H1 (cell line): ENCODE measurements around the gene MAFG. TPM values are rescaled to one million over a fixed set of nuclear protein-coding genes. Genes with fewer than 3 reads are reported as not detected.

Experiments used
- CTCF ChIA-PET: fragments of 300-600 bp; sonication (Branson Sonifier 250); formaldehyde crosslinking; loops from one replicate; lab custom pipeline; 2021; ENCODE audit not compliant: partially characterized antibody; lab: Charles Lee
- POLR2A ChIA-PET: fragments of 300-600 bp; sonication (Branson Sonifier 250); formaldehyde crosslinking; loops from one replicate; lab custom pipeline; 2021; ENCODE audit warnings: inconsistent platforms; ENCODE audit not compliant: partially characterized antibody; lab: Charles Lee
- DNase-seq, 2 experiments: peaks; one replicate each; pipeline versions ENCODE4 v3.0.0 to v3.0.0-alpha.2; 2010 to 2022; ENCODE audit warnings: low spot score in 2 of 2, low read depth in 1 of 2, mixed read lengths in 1 of 2
- FAIRE-seq: peaks from 2 replicates; lab custom pipeline; 2011; peaks lifted over from hg19 to GRCh38; lab: Jason Lieb, UNC
- H2AFZ ChIP-seq: 2 replicates; pipeline ENCODE4 v1.8.1; 2012; ENCODE audit warnings: low read length, inconsistent platforms
- H2AK5ac ChIP-seq: 2 replicates; pipeline ENCODE4 v1.6.1; 2013; ENCODE audit warnings: low read depth, low read length
- H2BK120ac ChIP-seq: replicated peaks from 2 replicates; pipeline ENCODE3; 2013; ENCODE audit warnings: low read depth, low read length, inconsistent platforms
- H2BK12ac ChIP-seq: 2 replicates; pipeline ENCODE4 v1.6.1; 2013; ENCODE audit warnings: low read depth, low read length
- H2BK15ac ChIP-seq: 2 replicates; pipeline ENCODE4 v1.6.1; 2013; ENCODE audit warnings: low read length
- H2BK20ac ChIP-seq: 2 replicates; pipeline ENCODE4 v1.6.1; 2013; ENCODE audit warnings: low read length
- H2BK5ac ChIP-seq: 2 replicates; pipeline ENCODE4 v1.6.1; 2013; ENCODE audit warnings: low read depth, low read length
- H3K14ac ChIP-seq: 2 replicates; pipeline ENCODE4 v1.6.1; 2013; ENCODE audit warnings: inconsistent platforms; ENCODE audit not compliant: insufficient read length
- H3K18ac ChIP-seq: 2 replicates; pipeline ENCODE4 v1.6.1; 2013; ENCODE audit warnings: low read length; ENCODE audit errors: extremely low read depth
- H3K23ac ChIP-seq: 2 replicates; pipeline ENCODE4 v1.6.1; 2013; ENCODE audit warnings: inconsistent platforms; ENCODE audit not compliant: insufficient read length
- H3K23me2 ChIP-seq: 2 replicates; pipeline ENCODE4 v1.6.1; 2013; ENCODE audit warnings: low read depth, low read length
- H3K27ac ChIP-seq: 2 replicates; pipeline ENCODE4 v1.6.1; 2011; ENCODE audit warnings: low read depth, low read length, inconsistent platforms
- H3K27me3 ChIP-seq, 4 experiments: replicated peaks in 1 of 4; 1 replicate in 1 of 4; 2 replicates in 3 of 4; pipeline versions ENCODE4 v1.6.1 to v1.8.1; 2011 to 2013; ENCODE audit warnings: low read length in 3 of 4, mild to moderate bottlenecking in 3 of 4, inconsistent platforms in 2 of 4, mixed read lengths in 2 of 4, moderate library complexity in 1 of 4; ENCODE audit not compliant: control insufficient read depth in 3 of 4, insufficient read depth in 3 of 4; ENCODE audit errors: extremely low read depth in 1 of 4
- H3K36me3 ChIP-seq, 4 experiments: 2 replicates each; pipeline versions ENCODE4 v1.6.1 to v1.8.1; 2011 to 2013; ENCODE audit warnings: mild to moderate bottlenecking in 4 of 4, low read length in 3 of 4, moderate library complexity in 2 of 4, control low read depth in 1 of 4, inconsistent platforms in 1 of 4; ENCODE audit not compliant: insufficient read depth in 4 of 4, control insufficient read depth in 2 of 4
- H3K4ac ChIP-seq: replicated peaks from 2 replicates; pipeline ENCODE3; 2013; ENCODE audit warnings: low read length, low read depth, mixed read lengths, inconsistent platforms; ENCODE audit not compliant: insufficient read length
- H3K4me1 ChIP-seq, 4 experiments: replicated peaks in 1 of 4; 1 replicate in 1 of 4; 2 replicates in 3 of 4; pipeline versions ENCODE4 v1.6.1 to v1.8.1; 2011 to 2013; ENCODE audit warnings: low read length in 3 of 4, inconsistent platforms in 2 of 4, mixed read lengths in 1 of 4; ENCODE audit not compliant: insufficient read depth in 4 of 4, control insufficient read depth in 3 of 4
- H3K4me2 ChIP-seq, 2 experiments: 2 replicates each; pipeline versions ENCODE4 v1.6.1 to v1.8.1; 2011 to 2013; ENCODE audit warnings: low read depth in 2 of 2, low read length in 2 of 2, control low read depth in 1 of 2, inconsistent platforms in 1 of 2, mild to moderate bottlenecking in 1 of 2; ENCODE audit not compliant: insufficient read depth in 1 of 2
- H3K4me3 ChIP-seq, 4 experiments: fragments of 200-600, 300-600 bp in 1 of 4; sonication (generic), shearing (Covaris generic), sonication (Bioruptor Twin) in 1 of 4; 2 replicates each; pipeline versions ENCODE4 v1.5.1 to v1.8.1; 2011 to 2016; ENCODE audit warnings: low read length in 4 of 4, low read depth in 3 of 4, control low read depth in 2 of 4, inconsistent platforms in 2 of 4, mild to moderate bottlenecking in 2 of 4, mixed read lengths in 1 of 4, moderate library complexity in 1 of 4; ENCODE audit not compliant: insufficient read depth in 2 of 4; ENCODE audit errors: extremely low read depth in 1 of 4
- H3K56ac ChIP-seq: replicated peaks from 2 replicates; pipeline ENCODE3; 2013; ENCODE audit warnings: low read depth, mild to moderate bottlenecking, mixed read lengths, low read length, inconsistent platforms; ENCODE audit not compliant: insufficient read length
- H3K79me1 ChIP-seq: 2 replicates; pipeline ENCODE4 v1.6.1; 2013; ENCODE audit warnings: low read depth, low read length, control low read depth
- H3K79me2 ChIP-seq, 2 experiments: 2 replicates each; pipeline versions ENCODE4 v1.6.1 to v1.8.1; 2012 to 2013; ENCODE audit warnings: low read length in 2 of 2, mild to moderate bottlenecking in 2 of 2, inconsistent platforms in 1 of 2; ENCODE audit not compliant: insufficient read depth in 2 of 2, control insufficient read depth in 1 of 2
- H3K9ac ChIP-seq, 4 experiments: replicated peaks in 1 of 4; 1 replicate in 1 of 4; 2 replicates in 3 of 4; pipeline versions ENCODE4 v1.6.1 to v1.8.1; 2011 to 2013; ENCODE audit warnings: low read depth in 3 of 4, low read length in 3 of 4, control low read depth in 2 of 4, mild to moderate bottlenecking in 2 of 4, moderate library complexity in 2 of 4, inconsistent platforms in 1 of 4; ENCODE audit errors: extremely low read depth in 1 of 4
- H3K9me3 ChIP-seq, 2 experiments: 2 replicates each; pipeline versions ENCODE4 v1.6.1 to v1.8.1; 2012 to 2013; ENCODE audit warnings: mild to moderate bottlenecking in 2 of 2, moderate library complexity in 2 of 2, control low read depth in 1 of 2, inconsistent platforms in 1 of 2, low read depth in 1 of 2, low read length in 1 of 2, mixed read lengths in 1 of 2; ENCODE audit not compliant: insufficient read depth in 2 of 2
- H4K20me1 ChIP-seq, 2 experiments: replicated peaks in 1 of 2; 2 replicates each; pipeline versions ENCODE3 to v1.8.1; 2011 to 2013; ENCODE audit warnings: inconsistent platforms in 2 of 2, low read length in 2 of 2, mild to moderate bottlenecking in 1 of 2; ENCODE audit not compliant: insufficient read depth in 2 of 2, control insufficient read depth in 1 of 2
- H4K5ac ChIP-seq: 2 replicates; pipeline ENCODE4 v1.6.1; 2013; ENCODE audit warnings: low read length, low read depth, mixed read lengths, inconsistent platforms; ENCODE audit not compliant: insufficient read length
- H4K8ac ChIP-seq: 2 replicates; pipeline ENCODE4 v1.8.0; 2013; ENCODE audit warnings: mild to moderate bottlenecking, moderate library complexity, low read length, inconsistent platforms; ENCODE audit not compliant: insufficient read depth; ENCODE audit errors: extremely low read depth
- H4K91ac ChIP-seq: replicated peaks from 2 replicates; pipeline ENCODE3; 2013; ENCODE audit warnings: low read length, mixed read lengths, inconsistent platforms; ENCODE audit not compliant: insufficient read length
- EP300 ChIP-seq, 2 experiments: IDR thresholded peaks; 1 replicate in 1 of 2; 2 replicates in 1 of 2; pipeline ENCODE4 v1.6.1; 2011 to 2012; ENCODE audit warnings: low read depth in 2 of 2, low read length in 2 of 2, mild to moderate bottlenecking in 2 of 2, borderline replicate concordance in 1 of 2, inconsistent platforms in 1 of 2, moderate library complexity in 1 of 2
- GABPA ChIP-seq: IDR thresholded peaks from 2 replicates; pipeline ENCODE4 v1.6.1; 2011; ENCODE audit warnings: mild to moderate bottlenecking, low read length, moderate library complexity, borderline replicate concordance; ENCODE audit not compliant: insufficient read depth
- JUN ChIP-seq: IDR thresholded peaks from 2 replicates; pipeline ENCODE4 v1.6.1; 2011; ENCODE audit warnings: low read depth, mild to moderate bottlenecking, improper control_type of control experiment, low read length
- KDM5A ChIP-seq: fragments of 200-600 bp; IDR thresholded peaks from 2 replicates; pipeline ENCODE4 v1.7.1; 2012; ENCODE audit warnings: mild to moderate bottlenecking, low read length, inconsistent platforms, mixed read lengths
- RBBP5 ChIP-seq: IDR thresholded peaks from 2 replicates; pipeline ENCODE4 v1.7.1; 2012; ENCODE audit warnings: low read depth, mild to moderate bottlenecking, inconsistent platforms, low read length, moderate library complexity, borderline replicate concordance
- RFX5 ChIP-seq: IDR thresholded peaks from 2 replicates; pipeline ENCODE4 v1.6.1; 2011; ENCODE audit warnings: low read depth, low read length, improper control_type of control experiment, borderline replicate concordance
- SAP30 ChIP-seq: fragments of 300-600 bp; sonication (generic); IDR thresholded peaks from 2 replicates; pipeline ENCODE4 v1.7.1; 2012; ENCODE audit warnings: low read length, moderate library complexity, mild to moderate bottlenecking, inconsistent platforms; ENCODE audit not compliant: insufficient read depth, insufficient replicate concordance
- ZNF274 ChIP-seq: IDR thresholded peaks from 2 replicates; pipeline ENCODE4 v1.7.0; 2012; ENCODE audit warnings: low read length, borderline replicate concordance; ENCODE audit errors: extremely low read depth
- WGBS, 2 experiments: shearing (Covaris generic) in 1 of 2; methylation state at CpG; one replicate each; pipeline versions ENCODE4 v1.1.6 to v1.1.7; 2013 to 2015; ENCODE audit warnings: low lambda C conversion rate in 2 of 2, mixed read lengths in 2 of 2, inconsistent platforms in 1 of 2, low coverage in 1 of 2, missing lambda C conversion rate in 1 of 2; ENCODE audit not compliant: insufficient replicate concordance in 2 of 2, insufficient coverage in 1 of 2, insufficient read length in 1 of 2; ENCODE audit errors: extremely low coverage in 1 of 2, missing lambda C conversion rate in 1 of 2; 5-methylcytosine and 5-hydroxymethylcytosine counted together
- polyA plus RNA-seq, 7 experiments: library from polyadenylated mRNA; depleted of rRNA in 3 of 7; stranded (reverse) in 5 of 7; unstranded in 2 of 7; fragments of >200 nt in 5 of 7; fragments of 200-250 nt in 2 of 7; gene quantifications; 1 replicate in 5 of 7; 2 replicates in 1 of 7; 4 replicates in 1 of 7; pipeline versions ENCODE4 v1.2.1 to v1.2.3, GENCODE V29; 2011 to 2013; ENCODE audit warnings: missing spikeins in 2 of 7, mixed read lengths in 2 of 7
- total RNA-seq: library from RNA; stranded (reverse); fragmentation: NEBNext Ultra II Directional; extraction: Animal tissue kit (Norgen Biotek cat#: 25700); gene quantifications from 2 replicates; pipeline ENCODE4 v1.2.1, GENCODE V29; 2021
- TF ChIP-seq, protein P1 (sequence below): IDR thresholded peaks from 2 replicates; pipeline ENCODE4 v1.6.1; 2011; ENCODE audit warnings: low read length, improper control_type of control experiment

Gene MAFG
- total and polyA plus RNA-seq, 2 of the 8 experiments (the other 6 are each of a cell fraction or from before 2014, with no cell fraction given): 25.5 to 26.9 TPM

DNA sequence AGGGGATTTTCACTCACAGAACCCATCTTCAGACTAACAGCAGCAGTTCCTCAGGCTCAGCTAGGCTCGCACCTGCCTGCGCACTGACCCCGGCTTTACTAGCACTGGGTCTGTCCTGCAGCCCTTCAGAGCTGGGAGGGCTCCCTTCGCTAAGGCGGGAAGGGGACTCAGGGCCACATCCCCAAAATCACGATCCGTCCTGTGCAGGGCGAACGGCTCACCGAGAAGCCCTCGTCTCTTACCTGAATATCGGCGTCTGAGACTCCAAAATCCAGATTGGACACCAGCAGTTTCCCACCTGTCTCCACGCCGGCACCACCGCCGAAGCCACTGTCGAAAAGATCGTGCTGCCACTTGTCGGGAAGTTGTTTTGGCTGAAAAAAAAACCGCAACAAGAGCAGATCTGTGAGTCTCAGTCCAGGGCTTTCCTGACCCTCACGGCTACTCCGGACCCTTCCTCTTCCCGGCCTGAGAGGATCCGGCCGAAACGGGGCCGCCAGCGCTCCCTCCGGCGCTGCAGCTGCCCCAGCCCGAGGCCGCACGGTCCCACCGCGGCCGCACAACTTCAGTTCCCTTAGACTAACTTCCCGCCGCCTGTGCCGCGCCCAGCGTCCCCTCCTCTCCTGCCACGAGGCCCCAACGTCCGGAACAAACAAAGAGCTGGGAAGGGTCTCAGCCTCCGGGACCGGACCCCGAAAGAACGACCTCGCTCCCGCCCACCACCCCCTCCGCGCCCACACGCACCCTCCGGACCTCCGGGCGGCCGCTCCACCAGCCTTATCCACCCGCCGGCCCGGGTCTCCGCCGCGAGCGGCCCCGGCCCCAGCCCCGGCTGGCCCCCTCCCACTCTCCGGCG lies 36.9 kb downstream of the MAFG start:
- no peak overlapping the region for H4K91ac ChIP-seq
- H4K8ac ChIP-seq: peak overlapping the region; percentile 96
- H2BK15ac ChIP-seq: no peak overlapping the region
- POLR2A ChIA-PET: interaction anchor here (0.6 to 12.3 kb wide), 13 partner anchors 11 to 630 kb away, joined by 3 to 151 read pairs (median 5); partner anchors contain the start of gene NPB
- CTCF ChIA-PET: interaction anchor here (0.6 to 1.8 kb wide), 2 partner anchors 33 to 65 kb away, joined by 3 to 4 read pairs; no protein-coding TSS in a partner anchor
- no peaks in the 10 kb centered on the region for H3K27me3 ChIP-seq
- H3K4me1 ChIP-seq: peaks cover 0 to 3% (median 2%) of the 10 kb centered on the region in 4 experiments; a peak in 5 of 7 replicates
- peak overlapping the region; percentile 86 to 99 (median 93) for H3K9ac ChIP-seq
- H3K4ac ChIP-seq: no peak overlapping the region
- peak overlapping the region; percentile 69 for H3K56ac ChIP-seq
- H4K20me1 ChIP-seq: peaks cover 14 to 20% of the 10 kb centered on the region in 2 experiments
- peaks cover 8 to 41% of the 10 kb centered on the region in 2 experiments for H3K79me2 ChIP-seq
- H3K14ac ChIP-seq: no peak overlapping the region
- H3K23ac ChIP-seq: no peak overlapping the region
- peaks cover 26 to 46% (median 36%) of the 10 kb centered on the region in 4 experiments for H3K36me3 ChIP-seq
- WGBS, 2 experiments: 47% methylated on average over 24 of the region's 69 CpGs; no CpG with 5 or more reads in 1 of the 2 experiments
- H3K4me3 ChIP-seq: peak overlapping the region; percentile 80 to 94 (median 88)
- no peaks in the 10 kb centered on the region for H3K9me3 ChIP-seq
- no peak overlapping the region for H2AFZ ChIP-seq
- no peak overlapping the region for H2BK120ac ChIP-seq
- H2BK5ac ChIP-seq: no peak overlapping the region; the same call in 1 of the 2 replicates
- H3K4me2 ChIP-seq: peak overlapping the region; percentile 75 to 84
- peak overlapping the region; percentile 30 for H4K5ac ChIP-seq
- DNase-seq (no peak), FAIRE-seq (no peak)
- no peak overlapping the region for H3K18ac ChIP-seq
- H2BK12ac ChIP-seq: no peak overlapping the region
- no peak overlapping the region for H2BK20ac ChIP-seq
- peaks cover 18% of the 10 kb centered on the region for H3K79me1 ChIP-seq
- H3K23me2 ChIP-seq: peaks cover 5% of the 10 kb centered on the region; the same call in 1 of the 2 replicates
- H3K27ac ChIP-seq: peak overlapping the region; percentile 83
- H2AK5ac ChIP-seq: peak overlapping the region; percentile 61; the same call in 1 of the 2 replicates
- TF ChIP-seq RFX5: no peak
- no peak for TF ChIP-seq GABPA
- TF ChIP-seq SAP30: no peak
- no peak for TF ChIP-seq ZNF274
- no peak for TF ChIP-seq EP300 (IDR thresholded peaks at IDR 0.05; ENCODE audit: borderline replicate concordance in 1 of 2, low read depth in 2 of 2, low read length in 2 of 2)
- TF ChIP-seq RBBP5: no peak
- TF ChIP-seq, protein P1, sequence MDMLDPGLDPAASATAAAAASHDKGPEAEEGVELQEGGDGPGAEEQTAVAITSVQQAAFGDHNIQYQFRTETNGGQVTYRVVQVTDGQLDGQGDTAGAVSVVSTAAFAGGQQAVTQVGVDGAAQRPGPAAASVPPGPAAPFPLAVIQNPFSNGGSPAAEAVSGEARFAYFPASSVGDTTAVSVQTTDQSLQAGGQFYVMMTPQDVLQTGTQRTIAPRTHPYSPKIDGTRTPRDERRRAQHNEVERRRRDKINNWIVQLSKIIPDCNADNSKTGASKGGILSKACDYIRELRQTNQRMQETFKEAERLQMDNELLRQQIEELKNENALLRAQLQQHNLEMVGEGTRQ: no peak
- TF ChIP-seq KDM5A: 0 out of 2 replicates have a peak, but pooled peaks have one; percentile 38
- TF ChIP-seq JUN: no peak
